Astrocyte (in vitro differentiated cells and primary cell): ENCODE data around the gene FTO. TPM values are rescaled to one million over a fixed set of nuclear protein-coding genes. Genes with fewer than 3 reads are reported as not detected.
"Not testable (repeated sequence)": the region's sequence is repeated elsewhere in the genome, so short reads cannot be mapped to it uniquely, and the experiment has no call there.

ENCODE experiments used
- DNase-seq: peaks from one replicate; pipeline ENCODE4 v3.0.0-alpha.2; 2010; ENCODE audit warnings: low read depth
- FAIRE-seq: peaks from 2 replicates; lab custom pipeline; 2011; peaks lifted over from hg19 to GRCh38; lab: Jason Lieb, UNC
- H2AFZ ChIP-seq: 2 replicates; pipeline ENCODE4 v1.6.0; 2012; ENCODE audit warnings: low read depth, low read length, inconsistent platforms
- H3K27ac ChIP-seq: 2 replicates; pipeline ENCODE4 v1.5.1; 2011; ENCODE audit warnings: low read depth, low read length, inconsistent platforms
- H3K27me3 ChIP-seq: 2 replicates; pipeline ENCODE4 v1.6.0; 2011; ENCODE audit warnings: low read length, inconsistent platforms; ENCODE audit not compliant: insufficient read depth
- H3K36me3 ChIP-seq: 2 replicates; pipeline ENCODE4 v1.5.1; 2011; ENCODE audit warnings: low read length, inconsistent platforms; ENCODE audit not compliant: insufficient read depth
- H3K4me1 ChIP-seq: 2 replicates; pipeline ENCODE4 v1.5.1; 2011; ENCODE audit warnings: low read length, inconsistent platforms; ENCODE audit not compliant: insufficient read depth
- H3K4me2 ChIP-seq: 2 replicates; pipeline ENCODE4 v1.6.0; 2012; ENCODE audit warnings: low read length, inconsistent platforms
- H3K4me3 ChIP-seq: 2 replicates; pipeline ENCODE4 v1.5.1; 2011; ENCODE audit warnings: low read depth, mild to moderate bottlenecking, low read length, inconsistent platforms; ENCODE audit not compliant: insufficient read depth
- H3K79me2 ChIP-seq: 2 replicates; pipeline ENCODE4 v1.6.0; 2012; ENCODE audit warnings: mild to moderate bottlenecking, low read length, inconsistent platforms; ENCODE audit not compliant: insufficient read depth
- H3K9ac ChIP-seq: 2 replicates; pipeline ENCODE4 v1.6.0; 2012; ENCODE audit warnings: mild to moderate bottlenecking, low read length, inconsistent platforms
- H3K9me3 ChIP-seq: 2 replicates; pipeline ENCODE4 v1.5.1; 2012; ENCODE audit warnings: low read depth, mild to moderate bottlenecking, low read length, inconsistent platforms; ENCODE audit not compliant: insufficient read depth
- H4K20me1 ChIP-seq: 2 replicates; pipeline ENCODE4 v1.6.0; 2012; ENCODE audit warnings: low read length, inconsistent platforms; ENCODE audit not compliant: insufficient read depth
- H3K27ac Mint-ChIP-seq: one replicate; pipeline ENCODE4 v1.8.0; 2021; ENCODE audit warnings: mild to moderate bottlenecking, mixed read lengths; ENCODE audit not compliant: unreplicated experiment
- H3K27me3 Mint-ChIP-seq: one replicate; pipeline ENCODE4 v1.8.0; 2021; ENCODE audit warnings: low read depth, mixed read lengths; ENCODE audit not compliant: unreplicated experiment
- H3K36me3 Mint-ChIP-seq: one replicate; pipeline ENCODE4 v1.8.0; 2021; ENCODE audit warnings: low read depth, mixed read lengths; ENCODE audit not compliant: unreplicated experiment
- H3K4me1 Mint-ChIP-seq: one replicate; pipeline ENCODE4 v1.8.0; 2021; ENCODE audit warnings: low read depth, mixed read lengths; ENCODE audit not compliant: unreplicated experiment
- H3K4me3 Mint-ChIP-seq: one replicate; pipeline ENCODE4 v1.8.0; 2021; ENCODE audit warnings: mild to moderate bottlenecking, moderate library complexity, mixed read lengths; ENCODE audit not compliant: unreplicated experiment
- H3K9me3 Mint-ChIP-seq: one replicate; pipeline ENCODE4 v1.8.0; 2021; ENCODE audit warnings: mild to moderate bottlenecking, mixed read lengths; ENCODE audit not compliant: unreplicated experiment
- EZH2 ChIP-seq: IDR thresholded peaks from 2 replicates; pipeline ENCODE4 v1.6.1; 2012; ENCODE audit warnings: mild to moderate bottlenecking, low read length, inconsistent platforms; ENCODE audit not compliant: insufficient read depth
- total RNA-seq: library from RNA; stranded (reverse); gene quantifications from 2 replicates; pipeline ENCODE4 v1.2.1, GENCODE V29; 2021
- TF ChIP-seq, protein P1 (sequence below): IDR thresholded peaks from 2 replicates; pipeline ENCODE4 v1.5.1; 2011; ENCODE audit warnings: low read depth, mild to moderate bottlenecking, inconsistent platforms, low read length, moderate library complexity; ENCODE audit not compliant: insufficient read depth

FTO gene
- total RNA-seq, 1 donor from 2014 or later: 73.1 TPM

DNA sequence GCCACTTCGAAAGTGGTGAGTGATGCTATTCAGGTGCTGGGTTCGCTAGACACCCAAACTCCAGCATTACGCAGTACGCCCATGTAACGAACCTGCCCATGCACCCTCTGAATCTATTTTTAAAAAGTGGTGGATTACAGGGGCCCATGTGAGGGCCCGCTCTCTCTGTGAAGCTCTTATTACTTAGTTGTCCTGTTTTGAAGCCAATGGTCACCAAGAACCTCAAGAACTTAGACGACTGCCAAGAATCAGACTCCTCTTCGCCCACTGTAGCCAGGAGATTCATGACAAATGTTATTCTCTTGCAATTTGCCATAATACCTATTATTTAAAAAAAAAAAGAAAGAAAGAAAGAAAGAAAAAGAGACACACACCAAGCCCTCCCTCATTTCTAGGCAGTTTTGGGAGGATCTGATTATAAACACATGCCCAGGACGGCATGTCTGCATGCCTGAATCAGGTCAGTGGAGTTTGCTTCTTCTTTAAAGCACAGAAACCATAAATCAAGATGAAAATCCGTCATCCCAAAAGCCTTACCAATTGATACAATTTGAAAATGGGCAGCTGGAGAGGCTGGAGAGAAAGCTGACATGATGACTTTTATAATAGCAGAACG, 474.0 kb downstream of the FTO start:
- no peak overlapping the region for H3K27ac Mint-ChIP-seq
- H3K36me3 Mint-ChIP-seq: no peaks in the 10 kb centered on the region
- Histone ChIP-seq H3K4me3 (no peak overlapping the region), H4K20me1 (no peaks in the 10 kb centered on the region), H3K27ac (no peak overlapping the region), H3K36me3 (no peaks in the 10 kb centered on the region), H2AFZ (no peak overlapping the region), H3K9ac (no peak overlapping the region), H3K9me3 (no peaks in the 10 kb centered on the region), H3K4me2 (no peak overlapping the region), H3K79me2 (no peaks in the 10 kb centered on the region), H3K4me1 (peaks cover 3% of the 10 kb centered on the region), H3K27me3 (peaks cover 16% of the 10 kb centered on the region)
- DNase-seq (no peak), FAIRE-seq (no peak)
- H3K4me1 Mint-ChIP-seq: peaks cover 15% of the 10 kb centered on the region
- no peaks in the 10 kb centered on the region for H3K9me3 Mint-ChIP-seq
- TF ChIP-seq, protein P1, sequence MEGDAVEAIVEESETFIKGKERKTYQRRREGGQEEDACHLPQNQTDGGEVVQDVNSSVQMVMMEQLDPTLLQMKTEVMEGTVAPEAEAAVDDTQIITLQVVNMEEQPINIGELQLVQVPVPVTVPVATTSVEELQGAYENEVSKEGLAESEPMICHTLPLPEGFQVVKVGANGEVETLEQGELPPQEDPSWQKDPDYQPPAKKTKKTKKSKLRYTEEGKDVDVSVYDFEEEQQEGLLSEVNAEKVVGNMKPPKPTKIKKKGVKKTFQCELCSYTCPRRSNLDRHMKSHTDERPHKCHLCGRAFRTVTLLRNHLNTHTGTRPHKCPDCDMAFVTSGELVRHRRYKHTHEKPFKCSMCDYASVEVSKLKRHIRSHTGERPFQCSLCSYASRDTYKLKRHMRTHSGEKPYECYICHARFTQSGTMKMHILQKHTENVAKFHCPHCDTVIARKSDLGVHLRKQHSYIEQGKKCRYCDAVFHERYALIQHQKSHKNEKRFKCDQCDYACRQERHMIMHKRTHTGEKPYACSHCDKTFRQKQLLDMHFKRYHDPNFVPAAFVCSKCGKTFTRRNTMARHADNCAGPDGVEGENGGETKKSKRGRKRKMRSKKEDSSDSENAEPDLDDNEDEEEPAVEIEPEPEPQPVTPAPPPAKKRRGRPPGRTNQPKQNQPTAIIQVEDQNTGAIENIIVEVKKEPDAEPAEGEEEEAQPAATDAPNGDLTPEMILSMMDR: no peak
- no peak for TF ChIP-seq EZH2
- H3K27me3 Mint-ChIP-seq: peaks cover 3% of the 10 kb centered on the region
- no peak overlapping the region for H3K4me3 Mint-ChIP-seq

DNA sequence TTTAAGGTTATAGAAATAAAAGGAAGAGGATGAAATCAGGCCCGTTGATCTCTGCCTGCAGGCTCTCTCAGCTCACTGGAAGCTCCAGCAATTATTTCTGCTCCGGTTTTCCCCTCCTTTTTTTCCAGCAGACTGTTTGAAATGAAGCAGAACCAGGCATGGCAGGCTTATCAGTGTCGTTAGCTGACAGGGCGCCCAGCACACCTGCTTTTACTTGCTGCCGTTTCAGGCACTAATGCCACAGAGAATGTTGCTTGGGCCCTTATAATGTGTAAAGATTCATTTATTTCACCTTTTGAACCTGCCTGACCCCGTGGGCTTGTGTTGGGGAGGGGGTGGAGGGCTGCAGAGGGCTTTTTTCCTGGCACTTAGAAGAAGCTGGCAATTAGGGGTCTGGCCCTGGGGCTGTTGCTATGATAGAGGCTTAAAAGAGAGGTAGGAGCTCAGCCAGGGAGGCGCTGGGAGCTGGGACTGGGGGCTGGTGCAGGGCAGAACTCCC, 474.6 kb downstream of the FTO start:
- Mint-ChIP-seq H3K4me3 (no peak overlapping the region), H3K4me1 (peaks cover 15% of the 10 kb centered on the region), H3K36me3 (no peaks in the 10 kb centered on the region), H3K27me3 (peaks cover 3% of the 10 kb centered on the region), H3K9me3 (no peaks in the 10 kb centered on the region), H3K27ac (no peak overlapping the region)
- TF ChIP-seq EZH2: no peak
- Histone ChIP-seq H3K27ac (no peak overlapping the region), H3K36me3 (no peaks in the 10 kb centered on the region), H3K27me3 (peaks cover 10% of the 10 kb centered on the region), H3K4me1 (peaks cover 3% of the 10 kb centered on the region), H3K9me3 (no peaks in the 10 kb centered on the region), H3K4me2 (no peak overlapping the region), H2AFZ (no peak overlapping the region), H3K9ac (no peak overlapping the region), H3K4me3 (no peak overlapping the region), H3K79me2 (no peaks in the 10 kb centered on the region), H4K20me1 (no peaks in the 10 kb centered on the region)
- FAIRE-seq (no peak), DNase-seq (no peak)

DNA sequence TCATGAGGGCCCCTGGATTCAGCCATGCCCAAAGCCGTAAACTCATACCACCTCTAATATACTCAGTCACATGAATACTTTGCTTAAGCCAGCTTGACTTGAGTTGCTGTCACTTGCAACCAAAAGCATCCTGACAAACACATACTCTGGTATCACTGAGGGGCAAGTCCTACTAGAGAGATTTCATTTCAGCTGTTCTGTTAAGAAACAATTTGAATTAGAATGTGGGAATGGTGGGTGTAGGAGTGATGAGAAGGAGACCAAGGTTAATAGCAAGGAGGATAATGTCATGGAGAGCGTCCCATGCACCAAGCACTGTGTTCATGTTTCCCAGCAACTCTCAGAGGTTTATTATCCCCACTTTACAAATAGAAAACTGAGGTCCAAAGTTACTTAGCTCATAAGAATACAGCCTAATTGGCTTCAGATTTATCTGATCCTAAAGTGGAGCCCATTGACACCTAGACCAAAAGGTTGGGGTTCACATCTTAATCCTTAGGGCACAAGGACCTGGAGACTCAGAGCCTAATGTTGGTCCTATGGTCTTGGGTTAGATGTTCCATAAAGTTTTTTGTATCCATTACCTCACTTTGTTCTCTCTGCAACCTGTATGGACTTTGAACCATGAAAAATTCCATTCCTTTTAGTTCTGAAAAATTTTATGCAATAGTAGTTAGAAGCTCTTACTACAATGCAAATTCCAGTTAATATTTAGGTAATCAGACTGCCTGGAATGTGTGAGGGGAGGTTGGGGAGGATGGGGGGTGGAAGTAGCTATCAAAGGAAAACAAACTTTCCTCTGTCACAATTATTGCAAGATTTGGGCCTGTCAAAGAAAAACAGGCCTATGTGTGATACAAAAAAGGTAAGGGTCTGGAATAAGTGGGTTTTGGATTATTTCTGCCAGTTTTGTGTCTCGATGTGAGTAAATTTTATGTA, 476.7 kb downstream of the FTO start:
- H3K4me3 ChIP-seq: no peak overlapping the region
- H3K9me3 Mint-ChIP-seq: no peaks in the 10 kb centered on the region
- no peak overlapping the region for H3K4me2 ChIP-seq
- peaks cover 3% of the 10 kb centered on the region for H3K27me3 Mint-ChIP-seq
- TF ChIP-seq, protein P1: no peak
- no peak for TF ChIP-seq EZH2
- no peaks in the 10 kb centered on the region for H4K20me1 ChIP-seq
- no peak overlapping the region for H3K27ac ChIP-seq
- no peak for DNase-seq
- no peaks in the 10 kb centered on the region for H3K9me3 ChIP-seq
- no peak overlapping the region for H3K9ac ChIP-seq
- H3K4me3 Mint-ChIP-seq: no peak overlapping the region
- no peak overlapping the region for H2AFZ ChIP-seq
- H3K36me3 Mint-ChIP-seq: no peaks in the 10 kb centered on the region
- H3K36me3 ChIP-seq: no peaks in the 10 kb centered on the region
- peaks cover 3% of the 10 kb centered on the region for H3K4me1 Mint-ChIP-seq
- H3K79me2 ChIP-seq: no peaks in the 10 kb centered on the region
- peaks cover 3% of the 10 kb centered on the region for H3K4me1 ChIP-seq
- no peak for FAIRE-seq
- H3K27me3 ChIP-seq: peaks cover 7% of the 10 kb centered on the region
- no peak overlapping the region for H3K27ac Mint-ChIP-seq

DNA sequence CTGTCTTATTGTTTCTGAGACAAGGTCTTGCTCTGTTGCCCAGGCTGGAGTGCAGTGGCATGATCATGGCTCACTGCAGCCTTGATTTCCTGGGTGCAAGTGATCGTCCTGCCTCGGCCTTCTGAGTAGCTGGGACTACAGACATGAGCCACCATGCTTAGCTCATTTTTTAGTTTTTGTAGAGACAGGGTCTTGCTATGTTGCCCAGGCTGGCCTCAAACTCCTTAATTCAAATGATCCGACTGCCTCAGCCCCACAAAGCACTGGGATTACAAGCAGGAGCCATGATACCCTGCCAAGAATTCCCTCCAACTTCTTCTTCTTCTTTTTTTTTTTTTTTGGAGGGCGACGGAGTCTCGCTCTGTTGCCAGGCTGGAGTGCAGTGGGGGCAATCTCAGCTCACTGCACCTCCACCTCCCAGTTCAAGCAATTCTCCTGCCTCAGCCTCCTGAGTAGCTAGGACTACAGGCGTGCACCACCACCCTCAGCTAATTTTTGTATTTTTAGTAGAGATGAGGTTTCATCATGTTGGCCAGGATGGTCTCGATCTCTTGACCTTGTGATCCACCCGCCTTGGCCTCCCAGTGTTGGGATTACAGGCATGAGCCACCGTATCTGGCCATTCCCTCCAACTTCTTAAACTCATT, 477.9 kb downstream of the FTO start:
- not testable (repeated sequence) for H3K4me1 Mint-ChIP-seq, H3K4me2 ChIP-seq, H3K4me3 Mint-ChIP-seq, H2AFZ ChIP-seq, H3K9me3 Mint-ChIP-seq, H3K9ac ChIP-seq, H3K9me3 ChIP-seq, H4K20me1 ChIP-seq, H3K36me3 Mint-ChIP-seq, H3K4me1 ChIP-seq, H3K27ac ChIP-seq, H3K27me3 Mint-ChIP-seq, DNase-seq, H3K27me3 ChIP-seq, H3K79me2 ChIP-seq, H3K27ac Mint-ChIP-seq, H3K4me3 ChIP-seq, FAIRE-seq, H3K36me3 ChIP-seq
